A549 treated with ZK216348 at 1 μM for 4 hours (cell line): ENCODE measurements around the gene PSORS1C2. TPM values are rescaled to one million over a fixed set of nuclear protein-coding genes. Genes with fewer than 3 reads are reported as not detected.

ENCODE experiments used
- total RNA-seq: library from RNA; stranded (reverse); fragments of 200-300 nt; extraction: Qiagen RNA extraction; gene quantifications from 5 replicates; pipeline ENCODE4 v1.2.3, GENCODE V29; 2022; ENCODE audit warnings: low read depth

Gene PSORS1C2
- total RNA-seq = not detected in 5 replicates

DNA sequence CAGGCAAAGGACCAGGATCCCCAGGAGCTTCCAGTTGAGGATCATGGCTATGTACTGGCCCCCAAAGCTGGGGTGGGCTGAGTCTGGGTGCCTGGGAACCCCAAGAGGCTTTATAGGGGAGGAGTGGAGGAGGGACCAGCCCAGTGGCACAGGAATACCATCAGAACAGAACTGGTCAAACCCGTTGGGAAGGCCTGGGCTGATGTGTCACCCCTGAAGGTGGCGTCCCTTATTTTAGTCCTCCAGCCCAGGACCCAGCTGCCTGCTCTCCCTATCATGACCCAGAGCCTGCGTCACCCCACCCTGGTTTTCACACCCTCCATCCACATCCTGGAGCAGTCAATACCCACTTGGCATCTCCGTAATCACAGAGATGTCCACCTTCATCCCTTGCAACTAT is at the start of gene PSORS1C2:
PSORS1C2 (minus strand) TSS at position 85 of the 400 bp plus-strand sequence; CDS start at position 45, 40 bp downstream.

DNA sequence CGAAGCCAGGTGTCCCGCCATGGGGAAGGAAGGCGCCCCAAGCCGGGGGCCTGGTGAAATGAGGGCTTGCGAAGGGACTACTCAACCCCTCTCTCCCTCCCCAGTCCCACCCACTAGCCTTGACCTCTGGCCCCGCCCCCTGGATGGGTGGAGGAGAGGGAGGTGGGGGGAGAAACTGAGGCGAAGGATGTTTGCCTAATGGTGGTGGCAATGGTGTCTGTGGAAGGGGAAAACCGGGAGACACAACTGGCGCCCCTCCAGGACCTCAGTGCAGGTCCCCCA is 31.7 kb upstream of the PSORS1C2 start, which contains the start of gene POU5F1:
POU5F1 (minus strand) TSS at position 83 of the 282 bp plus-strand sequence; CDS start at position 21, 62 bp downstream.

DNA sequence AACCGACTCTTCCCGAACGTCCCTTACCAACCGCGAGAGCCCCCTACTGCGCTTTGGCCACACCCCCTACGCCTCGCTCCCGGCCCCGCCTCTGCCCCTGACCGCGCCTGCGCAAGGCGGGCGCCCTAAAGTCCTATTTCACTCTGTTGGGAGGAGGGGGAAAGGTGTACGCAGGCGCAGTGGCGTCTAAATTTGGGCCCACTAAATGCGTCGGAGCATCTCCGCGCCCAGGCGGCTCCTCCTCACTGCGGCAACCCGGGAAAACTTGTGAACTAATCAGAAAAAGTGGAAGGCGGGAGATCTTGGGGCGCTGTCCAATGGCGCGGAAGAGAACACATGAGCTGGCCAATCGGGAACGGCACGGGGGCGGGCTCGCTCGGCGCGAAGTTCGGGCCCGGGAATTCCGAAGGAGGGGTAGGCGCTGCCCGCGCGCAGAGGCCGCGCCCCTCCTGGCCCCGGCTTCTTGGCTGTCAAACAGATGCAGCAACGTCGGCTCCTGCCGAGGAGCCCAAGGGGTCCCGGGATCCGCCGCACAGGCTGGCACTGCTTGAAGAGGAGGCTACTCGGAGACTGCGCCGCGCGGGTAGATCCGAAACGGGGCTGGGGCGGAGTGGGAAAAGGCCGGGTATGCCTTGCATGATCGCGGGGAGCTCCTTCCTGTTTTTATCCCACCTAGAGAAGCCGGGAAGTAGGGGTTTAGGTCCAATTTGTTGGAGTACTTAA is 19.4 kb upstream of the PSORS1C2 start, which contains the start of gene TCF19:
TCF19 (plus strand) TSS at position 450 of the 723 bp plus-strand sequence. CDS start 881 bp downstream, outside the sequence.

DNA sequence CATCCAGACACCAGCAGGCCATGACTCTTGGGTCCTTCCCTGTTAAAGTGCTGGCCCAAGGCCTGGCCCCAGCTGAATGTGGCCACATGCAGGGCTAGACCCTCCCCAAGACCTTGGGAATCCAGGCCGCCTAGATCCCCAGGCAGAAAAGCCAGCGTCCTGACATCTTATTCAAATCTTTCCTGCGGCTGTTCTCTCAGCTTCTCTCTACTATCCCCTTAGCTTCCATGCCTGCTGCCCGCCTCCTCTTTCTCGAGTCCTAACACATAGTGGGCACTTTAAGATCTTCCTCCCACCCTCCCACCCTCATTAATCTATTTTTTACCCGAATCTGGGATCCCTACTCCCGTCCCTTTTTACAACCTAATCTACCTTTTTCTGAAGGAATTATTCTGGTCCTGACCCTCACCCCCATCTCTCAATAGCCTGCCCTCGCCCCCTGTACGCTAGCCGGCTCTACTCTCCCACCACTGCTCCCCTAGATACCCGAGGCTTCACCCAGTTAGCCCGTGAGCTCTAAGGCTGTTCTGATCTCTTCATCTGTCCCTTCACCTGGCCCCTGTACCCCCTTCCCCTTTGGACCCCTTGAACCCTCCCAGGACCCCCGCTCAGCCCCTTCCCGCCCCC is 18.8 kb upstream of the PSORS1C2 start, which contains the start of gene CCHCR1:
CCHCR1 (minus strand) TSS at position 290 of the 627 bp plus-strand sequence; CDS start at position 88, 202 bp downstream.

DNA sequence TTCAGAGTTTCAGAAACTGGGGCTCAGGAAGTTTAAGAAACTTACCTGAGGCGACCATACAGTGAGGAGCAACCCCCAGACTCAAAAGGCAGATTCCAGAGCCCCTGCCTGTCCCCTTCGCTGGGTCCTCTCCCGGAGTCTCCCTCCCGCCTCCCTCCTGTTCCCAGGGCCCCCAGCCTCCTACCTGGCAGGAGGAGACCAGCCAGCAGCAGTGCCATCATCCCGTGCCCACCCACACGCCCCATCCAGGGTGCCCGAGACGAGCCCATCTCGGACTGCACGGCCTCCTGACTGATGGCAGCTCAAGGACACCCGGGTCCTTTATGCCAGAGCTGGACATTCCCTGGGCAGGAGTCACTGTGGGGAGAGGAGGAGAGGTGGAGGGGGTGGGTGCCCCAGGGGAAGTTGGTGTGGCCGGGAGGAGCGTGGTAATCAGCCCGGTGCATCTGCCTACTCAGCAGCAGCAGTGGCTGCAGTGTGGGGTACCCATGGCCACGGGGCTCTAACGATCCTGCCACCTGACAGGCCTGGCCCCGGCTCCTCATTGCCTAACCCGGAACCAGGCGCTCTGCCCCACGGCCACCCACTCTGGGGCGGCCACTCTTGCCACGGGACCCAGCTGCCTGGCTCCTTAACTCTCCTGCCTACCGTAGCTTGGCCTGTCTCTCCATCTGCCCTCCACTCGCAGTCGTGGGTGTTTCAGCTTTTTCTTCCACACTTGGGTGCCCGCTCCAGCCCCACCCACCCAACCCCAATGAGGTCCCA is 18.5 kb downstream of the PSORS1C2 start, which contains the start of gene CDSN:
CDSN (minus strand) TSS at position 296 of the 765 bp plus-strand sequence; CDS start at position 269, 27 bp downstream.

DNA sequence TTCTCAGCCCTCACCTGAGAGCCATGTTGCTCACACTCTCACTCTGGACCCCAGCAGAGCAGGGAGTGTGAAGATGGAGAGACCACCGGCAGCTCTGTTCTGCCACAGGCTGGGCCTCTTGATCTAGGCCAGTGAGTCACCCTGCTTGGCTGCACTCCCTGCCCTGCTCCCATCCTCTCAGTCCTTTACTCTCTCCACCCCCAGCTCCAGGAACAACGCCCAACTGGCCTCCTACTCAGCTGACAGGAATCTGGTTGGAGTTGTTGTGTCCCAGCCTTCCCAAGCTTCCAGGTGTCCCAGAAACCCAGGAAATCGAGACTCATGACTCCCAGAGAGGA is 24.4 kb downstream of the PSORS1C2 start, which contains the start of gene PSORS1C1:
PSORS1C1 (plus strand) TSS at position 260 of the 338 bp plus-strand sequence. CDS start 14,833 bp downstream, outside the sequence.

DNA sequence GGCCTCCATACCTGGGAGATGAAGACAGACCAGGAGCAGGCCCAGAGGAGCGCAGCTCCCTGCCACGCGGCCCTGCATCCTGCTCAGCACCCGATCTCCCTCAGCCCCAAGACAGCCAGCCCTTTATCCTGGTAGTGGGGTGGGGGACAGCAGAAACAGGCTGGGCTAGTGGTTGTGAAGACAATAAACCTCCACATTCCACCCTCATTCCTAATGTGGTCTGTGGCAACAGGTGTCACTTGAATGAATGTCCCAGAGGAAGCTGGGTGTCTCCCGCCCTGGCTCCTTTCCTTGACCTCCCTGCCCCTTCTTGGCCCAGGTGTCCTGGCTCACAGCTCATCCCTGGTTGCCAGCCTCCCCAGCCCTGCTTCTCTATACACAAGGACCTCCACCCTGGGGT is 26.4 kb downstream of the PSORS1C2 start, which contains the start of gene C6orf15:
C6orf15 (minus strand) TSS at position 98 of the 400 bp plus-strand sequence; CDS start at position 78, 20 bp downstream.

Other genes with a start within 250 kb of the PSORS1C2 start
- gene GTF2H4, start 230.9 kb downstream of the PSORS1C2 start, total RNA-seq = 15.2 to 23.2 TPM (median 17.3 TPM) in 5 replicates
- 9.4 to 14.7 TPM (median 13.7 TPM) in 5 replicates for gene VARS2, start 224.8 kb downstream of the PSORS1C2 start, total RNA-seq
- gene SFTA2, start 206.9 kb downstream of the PSORS1C2 start, total RNA-seq = not detected in 5 replicates
- 0.08 to 0.17 TPM (median 0.10 TPM) in 5 replicates for gene MUCL3, start 198.1 kb downstream of the PSORS1C2 start, total RNA-seq
- gene MUC21, start 155.3 kb downstream of the PSORS1C2 start, total RNA-seq = 0.05 TPM in 1 of 5 replicates, not detected in the others
- 0.02 TPM in 1 of 5 replicates, not detected in the others for gene MUC22, start 128.6 kb downstream of the PSORS1C2 start, total RNA-seq
- gene C6orf15, start 26.5 kb downstream of the PSORS1C2 start, total RNA-seq = not detected in 5 replicates
- gene PSORS1C1, start 24.3 kb downstream of the PSORS1C2 start, total RNA-seq = 3.7 to 5.9 TPM (median 4.5 TPM) in 5 replicates
- gene CDSN, start 18.6 kb downstream of the PSORS1C2 start, total RNA-seq = 0.11 TPM in 1 of 5 replicates, not detected in the others
- 6.1 to 10.1 TPM (median 7.2 TPM) in 5 replicates for gene CCHCR1, start 18.7 kb upstream of the PSORS1C2 start, total RNA-seq
- gene TCF19, start 19.5 kb upstream of the PSORS1C2 start, total RNA-seq = 12.6 to 17.1 TPM (median 15.9 TPM) in 5 replicates
- 7.3 to 11.6 TPM (median 9.2 TPM) in 5 replicates for gene POU5F1, start 31.6 kb upstream of the PSORS1C2 start, total RNA-seq
- gene HLA-C, start 133.0 kb upstream of the PSORS1C2 start, total RNA-seq = 36.3 to 55.7 TPM (median 52.6 TPM) in 5 replicates
- gene HLA-B, start 218.1 kb upstream of the PSORS1C2 start, total RNA-seq = 23.1 to 30.8 TPM (median 29.5 TPM) in 5 replicates